ENCODE results near the gene ARID4A.
"Not testable (repeated sequence)": the region's sequence is repeated elsewhere in the genome, so short reads cannot be mapped to it uniquely, and the experiment has no call there.

Gene ARID4A

DNA sequence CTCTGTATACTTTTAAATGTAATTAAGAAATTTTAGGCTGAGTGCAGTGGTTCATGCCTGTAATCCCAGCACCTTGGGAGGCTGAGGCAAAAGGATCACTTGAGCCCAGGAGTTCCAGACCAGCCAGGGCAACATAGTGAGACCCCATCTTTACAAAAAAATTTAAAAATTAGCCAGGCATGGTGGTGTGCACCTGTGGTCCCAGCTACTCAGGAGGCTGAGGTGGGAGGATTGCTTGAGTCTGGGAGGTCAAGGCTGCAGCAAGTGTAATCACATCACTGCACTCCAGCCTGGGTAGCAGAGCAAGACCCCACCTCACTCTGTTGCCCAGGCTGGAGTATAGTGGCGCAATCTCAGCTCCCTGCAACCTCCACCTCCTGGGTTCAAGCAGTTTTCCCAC, 63.9 kb downstream of the ARID4A start:
- not testable (repeated sequence) for FAIRE-seq

DNA sequence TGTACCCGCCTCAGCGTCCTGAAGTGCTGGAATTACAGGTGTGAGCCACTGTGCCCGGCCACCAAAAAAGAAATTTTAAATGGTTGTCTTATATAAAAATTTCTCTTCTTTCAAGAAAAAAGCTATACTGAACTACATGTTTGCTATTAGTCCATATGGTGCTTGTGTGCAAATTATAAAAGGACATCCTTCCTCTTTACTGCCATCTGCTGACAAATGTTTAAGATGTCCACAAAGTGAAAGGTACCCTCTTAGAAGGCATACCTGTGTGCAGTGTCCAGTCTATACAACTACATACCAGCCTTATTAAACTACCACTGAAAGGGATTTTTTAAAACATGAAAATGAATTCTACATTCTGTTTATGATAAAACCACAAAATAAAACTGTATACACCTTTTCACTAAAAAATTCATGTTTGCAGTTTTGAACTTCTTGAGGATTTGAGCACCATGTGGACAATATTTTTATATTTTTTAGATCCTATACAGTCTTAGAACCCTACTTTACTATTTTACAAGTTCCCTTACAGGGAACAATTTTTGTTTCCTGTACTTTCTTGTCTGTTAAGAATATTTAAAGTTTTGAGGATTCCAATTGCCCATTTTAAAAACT, 64.5 kb downstream of the ARID4A start:
- peak; percentile 83 for FAIRE-seq

DNA sequence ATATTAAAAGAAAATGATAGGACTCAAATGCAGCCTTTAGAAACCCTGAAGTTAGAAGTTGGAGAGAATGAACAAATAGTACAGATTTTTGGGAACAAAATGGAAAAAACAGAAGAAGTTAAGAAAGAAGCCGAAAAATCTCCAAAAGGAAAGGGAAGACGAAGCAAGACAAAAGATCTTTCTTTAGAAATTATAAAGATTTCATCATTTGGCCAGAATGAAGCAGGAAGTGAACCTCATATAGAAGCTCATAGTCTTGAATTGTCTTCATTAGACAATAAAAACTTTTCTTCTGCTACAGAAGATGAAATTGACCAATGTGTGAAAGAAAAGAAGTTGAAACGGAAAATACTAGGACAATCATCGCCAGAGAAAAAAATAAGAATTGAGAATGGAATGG, 66.0 kb downstream of the ARID4A start:
- FAIRE-seq = no peak

DNA sequence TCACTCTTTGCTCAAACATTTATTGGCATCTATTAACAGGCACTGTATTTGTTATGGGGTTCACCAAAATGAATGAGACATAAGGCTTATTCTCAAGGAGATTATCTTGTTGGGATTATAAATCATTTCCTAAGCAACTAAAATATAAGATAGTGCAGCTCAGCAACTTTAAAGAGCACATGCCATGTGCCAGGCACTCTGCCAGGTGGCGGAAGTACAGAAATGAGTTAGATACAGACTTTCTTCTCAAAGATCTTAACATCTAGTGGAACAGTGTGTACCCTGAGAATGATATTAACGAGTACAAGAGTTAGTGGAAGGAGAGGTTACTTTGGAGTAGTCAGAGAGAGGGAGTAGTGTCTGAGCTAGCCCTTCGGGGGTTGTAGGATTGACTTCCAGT, 68.9 kb downstream of the ARID4A start:
- no peak for FAIRE-seq

DNA sequence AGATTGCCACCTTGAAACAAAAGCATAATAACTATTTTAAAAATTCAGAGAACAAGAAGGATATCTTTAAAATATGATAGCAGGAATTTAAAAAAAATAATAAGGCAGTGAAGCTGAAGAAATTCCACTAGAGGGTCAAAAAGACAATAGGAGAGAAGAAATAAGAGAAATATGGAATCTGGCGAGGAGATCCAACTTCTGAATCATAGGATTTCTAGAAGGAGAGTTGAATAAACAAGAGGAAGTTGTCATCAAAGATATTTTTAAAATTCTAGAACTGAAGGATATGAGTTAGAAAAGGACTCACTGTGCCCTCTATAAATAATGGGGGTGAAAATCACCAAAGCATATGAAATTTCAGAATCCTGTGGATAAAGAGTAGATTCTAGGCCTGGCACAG, 70.6 kb downstream of the ARID4A start:
- no peak for FAIRE-seq

DNA sequence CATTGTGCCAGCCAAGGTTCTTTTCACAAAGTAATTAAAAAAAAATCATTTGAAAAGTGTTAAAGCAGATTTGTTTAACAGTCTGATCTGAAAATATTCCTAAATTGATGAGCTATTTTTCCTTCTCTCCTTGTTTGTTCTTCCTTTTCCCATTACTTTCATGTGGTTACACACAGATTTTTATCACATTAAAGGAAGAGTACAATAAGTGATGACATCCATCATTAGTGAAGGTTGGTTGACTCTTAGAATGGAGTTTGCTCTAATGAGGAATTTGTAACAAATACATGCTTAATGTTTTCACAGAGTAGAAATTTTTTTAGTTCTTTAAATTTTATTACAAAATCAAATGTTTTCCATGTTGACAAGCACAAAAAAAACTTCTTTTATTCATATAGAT, 78.4 kb downstream of the ARID4A start:
- peak; percentile 74 for FAIRE-seq

DNA sequence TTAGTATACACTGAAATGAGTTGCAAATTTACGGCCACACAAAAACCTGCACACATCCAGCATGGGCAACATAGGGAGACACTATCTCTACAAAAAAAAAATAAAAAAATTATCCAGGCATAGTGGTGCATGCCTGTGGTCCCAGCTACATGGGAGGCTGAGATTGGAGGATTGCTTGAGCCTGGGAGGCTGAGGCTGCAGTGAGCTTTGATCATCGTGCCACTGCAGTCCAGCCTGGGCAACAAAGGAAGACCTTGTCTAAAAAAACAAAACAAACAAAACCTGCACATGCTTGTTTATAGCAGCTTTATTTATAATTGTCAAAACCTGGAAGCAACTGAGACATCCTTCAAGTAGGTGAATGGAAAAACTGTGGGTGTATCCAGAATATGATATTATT, 92.5 kb downstream of the ARID4A start:
- FAIRE-seq = no peak

DNA sequence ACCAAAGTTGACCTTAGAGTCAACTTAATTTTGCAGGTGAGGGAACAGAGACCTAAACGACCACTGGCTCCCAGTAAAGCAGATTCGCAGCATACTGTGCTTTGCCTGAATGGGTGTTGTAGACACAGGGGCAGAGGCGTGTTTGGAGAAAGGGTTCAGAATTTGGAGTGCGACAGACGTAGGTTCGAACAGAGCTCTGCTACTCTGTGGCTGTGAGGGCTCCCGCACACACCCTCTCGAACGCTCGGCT, 97.1 kb downstream of the ARID4A start:
- FAIRE-seq = no peak

DNA sequence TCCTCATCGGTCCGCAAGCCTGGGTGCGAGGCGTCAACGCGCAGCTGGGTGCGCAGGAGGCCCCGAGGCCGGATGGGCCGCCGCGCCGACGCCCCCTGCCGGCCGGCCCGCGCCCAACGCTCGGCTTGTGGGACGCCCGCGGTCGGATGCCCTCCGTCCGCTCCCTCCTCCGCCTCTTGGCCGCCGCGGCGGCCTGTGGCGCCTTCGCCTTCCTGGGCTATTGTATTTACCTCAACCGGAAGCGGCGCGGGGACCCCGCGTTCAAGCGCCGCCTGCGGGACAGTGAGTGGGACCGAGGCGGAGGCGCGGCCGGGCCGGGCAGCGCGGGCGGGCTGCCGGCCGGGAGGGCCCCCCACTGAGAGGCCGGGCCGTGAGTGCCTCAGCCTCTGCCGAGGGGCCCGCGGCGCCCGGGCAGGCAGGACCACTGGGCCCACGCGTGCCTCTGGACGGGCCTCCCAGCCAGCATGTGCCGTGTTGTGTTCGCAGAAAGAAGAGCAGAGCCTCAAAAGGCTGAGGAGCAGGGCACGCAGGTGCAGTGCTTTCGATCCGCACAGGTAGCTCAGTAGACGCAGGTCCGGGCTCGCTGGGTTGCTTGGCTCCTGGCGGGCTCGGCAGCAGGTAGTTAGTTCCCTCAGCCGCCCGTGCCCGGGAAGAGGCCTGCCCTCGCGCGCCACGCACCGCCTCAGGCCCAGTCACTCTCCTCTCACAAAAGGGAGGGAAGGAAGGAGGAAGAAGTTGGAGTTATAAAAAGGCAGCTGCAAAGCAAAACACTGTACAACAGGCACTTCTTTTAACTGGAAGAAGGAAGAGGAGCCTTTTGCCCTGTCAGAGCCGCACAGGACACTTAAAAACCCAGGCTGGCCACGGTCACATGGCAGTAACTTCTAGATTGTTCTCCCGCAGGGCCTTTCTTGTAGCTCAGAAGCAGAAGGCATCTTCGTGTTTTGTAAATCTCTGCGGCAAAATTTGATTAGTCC, 97.7 kb downstream of the ARID4A start, which contains the start of gene TOMM20L:
TSS of gene TOMM20L (plus strand) at position 119 of the 977 bp plus-strand sequence. CDS start at position 147, 28 bp downstream.
- FAIRE-seq = no peak

DNA sequence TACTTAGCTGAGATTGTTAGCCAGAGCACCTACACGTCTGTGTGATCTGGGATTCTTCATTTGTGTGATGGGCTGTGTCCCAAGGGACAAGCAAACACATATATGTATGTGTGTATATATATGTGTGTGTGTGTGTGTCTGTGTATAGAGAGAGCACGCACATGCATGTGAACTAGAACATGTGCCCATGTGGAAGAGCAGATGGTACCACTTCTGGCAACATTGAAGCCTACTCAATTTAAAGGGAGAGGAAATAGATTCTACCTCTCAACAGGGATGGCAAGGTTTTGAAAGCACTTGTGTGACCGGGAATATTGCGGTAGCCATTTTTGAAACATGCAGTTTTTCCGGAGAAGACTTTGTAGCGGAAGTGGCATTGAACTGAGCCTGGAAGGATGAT, 98.8 kb downstream of the ARID4A start:
- FAIRE-seq = no peak

DNA sequence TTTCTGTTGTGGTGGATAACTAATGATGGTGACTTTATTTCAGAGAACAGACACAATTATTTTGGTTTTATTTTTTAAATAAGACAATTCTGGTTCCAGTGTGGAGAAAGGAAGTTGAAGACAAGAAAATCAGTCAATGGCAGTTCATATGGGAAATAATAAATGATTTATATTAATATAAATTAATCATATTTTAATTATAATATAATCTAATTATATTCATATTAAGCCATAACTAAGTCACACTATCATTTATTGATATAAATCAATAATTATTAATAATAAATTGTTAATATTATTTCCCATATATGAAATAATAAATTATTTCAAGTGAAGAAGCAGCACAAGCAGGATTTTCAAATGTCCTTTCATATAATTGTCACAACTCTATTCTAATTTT, 100.1 kb downstream of the ARID4A start:
- FAIRE-seq = no peak

DNA sequence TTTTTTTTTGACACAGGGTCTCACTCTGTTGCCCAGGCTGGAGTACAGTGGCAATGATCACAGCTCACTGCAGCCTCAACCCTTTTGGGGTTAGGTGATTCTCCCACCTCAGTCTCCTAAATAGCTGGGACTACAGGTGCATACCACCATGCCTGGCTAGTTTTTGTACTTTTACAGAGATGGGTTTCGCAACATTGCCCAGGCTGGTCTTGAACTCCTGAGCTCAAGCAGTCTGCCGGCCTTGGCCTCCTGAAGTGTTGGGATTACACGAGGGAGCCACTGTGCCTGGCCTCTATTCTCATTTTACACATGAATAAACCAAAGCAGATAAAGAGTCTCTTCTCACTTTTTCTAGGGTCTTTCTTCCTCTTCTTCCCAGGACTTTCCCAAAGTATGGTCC, 100.5 kb downstream of the ARID4A start:
- no peak for FAIRE-seq

DNA sequence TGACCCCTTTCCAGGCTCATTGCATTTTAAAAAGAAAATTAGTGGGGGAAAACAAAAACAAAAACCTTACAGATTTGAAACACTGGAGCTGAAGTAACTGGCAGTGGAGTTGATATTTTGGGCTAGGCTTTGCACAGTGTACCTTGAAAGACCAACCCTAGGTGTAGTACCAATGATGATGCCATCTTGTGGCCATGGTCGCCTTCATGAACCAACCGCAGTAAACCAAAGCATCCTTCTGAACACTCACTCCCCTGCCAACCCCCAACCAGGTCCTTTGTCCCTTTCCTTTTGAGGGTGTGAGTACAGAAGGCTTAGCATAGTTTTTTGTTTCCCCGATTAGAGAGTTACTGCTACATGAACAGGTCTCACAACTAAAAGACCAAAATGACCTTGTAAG, 103.2 kb downstream of the ARID4A start:
- no peak for FAIRE-seq

DNA sequence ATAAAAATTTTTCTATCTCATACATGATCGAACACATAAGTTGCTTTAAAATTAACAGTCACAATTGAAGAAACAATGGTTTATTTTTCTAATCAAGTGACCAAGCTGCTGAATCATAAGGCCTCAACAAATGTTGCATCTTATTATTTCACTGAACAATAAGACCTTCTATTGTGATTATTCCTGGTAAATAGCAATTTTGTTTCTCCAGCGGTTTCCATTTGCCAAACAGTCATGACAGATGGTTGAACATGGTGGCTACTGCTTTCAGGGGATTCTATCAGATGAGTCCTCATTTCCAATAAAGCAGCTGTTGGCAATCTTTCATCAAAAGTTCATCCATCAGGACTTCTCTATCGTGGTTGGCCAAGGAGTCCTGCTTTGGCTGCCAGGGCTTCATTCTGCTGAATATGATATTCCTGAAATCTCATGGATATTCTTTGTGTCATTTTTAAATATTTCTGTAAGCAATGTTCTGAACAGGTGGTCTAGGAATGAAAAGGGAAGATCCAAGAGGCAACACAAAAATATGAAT, 110.4 kb downstream of the ARID4A start:
- FAIRE-seq = no peak

DNA sequence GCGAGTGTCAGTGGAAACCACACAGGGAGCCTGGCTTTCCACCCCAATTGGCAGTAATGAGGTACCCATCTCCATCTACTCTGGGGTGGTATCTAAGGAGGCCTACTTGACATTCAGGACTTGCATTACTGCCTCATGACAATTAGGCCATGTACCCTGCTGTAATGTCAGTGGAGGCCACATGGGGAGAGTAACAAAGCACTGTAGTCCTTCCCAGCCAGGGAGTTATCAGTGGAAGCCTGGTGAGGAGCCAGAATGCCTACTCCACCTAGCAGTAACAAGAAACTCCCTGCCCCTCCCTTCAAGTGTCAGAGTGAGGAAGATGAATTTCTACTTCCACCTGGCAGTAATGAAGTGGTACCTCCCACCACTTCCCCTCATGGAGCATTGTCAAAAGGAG, 116.5 kb downstream of the ARID4A start:
- FAIRE-seq = no peak

DNA sequence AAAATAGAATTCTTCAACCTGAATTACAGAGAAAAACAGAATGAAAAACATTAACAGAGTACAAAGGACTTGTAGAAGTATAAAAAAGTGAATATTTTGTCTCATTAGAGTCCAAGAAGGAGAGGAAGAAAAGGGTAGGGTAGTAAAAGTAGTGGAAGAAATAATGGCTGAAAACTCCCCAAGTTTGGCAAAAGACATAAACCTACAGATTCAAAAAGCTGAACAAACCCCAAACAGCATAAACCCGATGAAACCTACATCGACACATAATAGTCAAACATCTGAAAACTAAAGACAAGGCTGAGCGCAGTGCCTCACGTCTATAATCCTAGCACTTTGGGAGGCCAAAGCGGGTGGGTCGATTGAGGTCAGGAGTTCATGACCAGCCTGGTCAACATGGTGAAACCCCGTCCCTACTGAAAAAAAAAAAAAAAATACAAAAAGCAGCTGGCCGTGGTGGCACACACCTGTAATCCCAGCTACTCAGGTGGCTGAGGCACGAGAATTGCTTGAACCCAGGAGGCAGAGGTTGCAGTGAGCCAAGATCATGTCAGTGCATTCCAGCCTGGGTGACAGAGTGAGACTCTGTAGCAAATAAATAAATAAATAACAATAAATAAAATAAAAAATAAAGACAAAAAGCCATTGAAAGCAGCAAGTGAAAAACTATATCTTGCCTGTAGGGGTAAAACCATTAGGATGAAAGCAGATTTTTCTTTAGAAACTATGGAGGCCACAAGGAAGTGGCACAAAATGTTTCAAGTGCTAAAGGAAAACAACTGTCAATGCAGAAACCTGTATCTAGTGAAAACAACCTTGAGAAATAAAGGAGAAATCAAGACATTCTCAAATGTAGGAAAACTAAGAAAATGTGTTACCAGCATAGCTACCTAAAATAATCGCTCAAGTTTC, 117.5 kb downstream of the ARID4A start:
- no peak for FAIRE-seq

DNA sequence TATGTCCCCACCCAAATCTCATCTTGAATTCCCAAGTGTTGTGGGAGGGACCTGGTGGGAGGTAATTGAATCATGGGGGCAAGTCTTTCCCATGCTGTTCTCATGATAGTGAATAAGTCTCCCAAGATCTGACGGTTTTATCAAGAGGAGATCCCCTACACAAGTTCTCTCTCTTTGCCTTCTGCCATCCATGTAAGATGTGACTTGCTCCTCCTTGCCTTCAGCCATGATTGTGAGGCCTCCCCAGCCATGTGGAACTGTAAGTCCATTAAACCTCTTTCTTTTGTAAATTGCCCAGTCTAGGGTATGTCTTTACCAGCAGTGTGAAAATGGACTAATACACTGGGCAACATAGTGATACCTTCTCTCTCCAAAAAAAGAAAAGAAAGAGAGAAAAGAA, 118.6 kb downstream of the ARID4A start:
- not testable (repeated sequence) for FAIRE-seq
